K562 (cell line): Measurements from ENCODE around the gene RORC. TPM values are rescaled to one million over a fixed set of nuclear protein-coding genes. Genes with fewer than 3 reads are reported as not detected.

Experiments used
- CCNT2 ChIP-seq: IDR thresholded peaks from 2 replicates; pipeline ENCODE4 v1.6.1; 2011; ENCODE audit warnings: borderline replicate concordance, low read depth, mild to moderate bottlenecking, moderate library complexity, mixed read lengths, low read length; ENCODE audit not compliant: insufficient read length; ENCODE audit errors: extremely low read depth
- CHD2 ChIP-seq: IDR thresholded peaks from 2 replicates; pipeline ENCODE4 v1.6.1; 2011; ENCODE audit warnings: low read depth, low read length
- CXXC5 ChIP-seq: fragments of 250-450 bp; sonication (Bioruptor Pico); IDR thresholded peaks from 2 replicates; pipeline ENCODE4 v1.8.0; 2022; ENCODE audit warnings: inconsistent platforms, mild to moderate bottlenecking, moderate library complexity
- ETV6 ChIP-seq, 3 experiments: fragments of 150-350 bp in 1 of 3; sonication (generic) in 1 of 3; formaldehyde crosslinking in 1 of 3; IDR thresholded peaks; 2 replicates each; pipeline versions ENCODE4 v1.6.1 to v1.8.0; 2014 to 2022; ENCODE audit warnings: borderline replicate concordance in 2 of 3, low read depth in 2 of 3, antibody characterized with exemption in 1 of 3, low read length in 1 of 3, mild to moderate bottlenecking in 1 of 3, missing genetic modification reagents in 1 of 3
- GTF2A2 ChIP-seq: IDR thresholded peaks from 2 replicates; pipeline ENCODE4 v1.6.1; 2016; ENCODE audit warnings: mild to moderate bottlenecking, missing genetic modification characterization, missing compliant biosample characterization
- POLR2AphosphoS2 ChIP-seq: IDR thresholded peaks from 2 replicates; pipeline ENCODE4 v1.6.1; 2012; ENCODE audit warnings: low read length, improper control_type of control experiment
- PRDM10 ChIP-seq: fragments of 450-650 bp; IDR thresholded peaks from 2 replicates; pipeline ENCODE4 v1.6.1; 2018; ENCODE audit not compliant: partially characterized antibody
- PTRF ChIP-seq: fragments of 450-650 bp; IDR thresholded peaks from 2 replicates; pipeline ENCODE4 v1.6.1; 2016; ENCODE audit warnings: mild to moderate bottlenecking, missing genetic modification characterization, missing compliant biosample characterization
- SAFB2 ChIP-seq: fragments of 200-400 bp; formaldehyde crosslinking; IDR thresholded peaks from 2 replicates; pipeline ENCODE4 v1.6.1; 2018; ENCODE audit warnings: borderline replicate concordance, low read length, low read depth, moderate library complexity; ENCODE audit not compliant: severe bottlenecking
- SETDB1 ChIP-seq: IDR thresholded peaks from one replicate; pipeline ENCODE4 v1.6.1; 2012; ENCODE audit warnings: low read length, control low read depth, inconsistent platforms
- SMC3 ChIP-seq: conservative IDR thresholded peaks from 2 replicates; pipeline ENCODE4 v1.6.1; 2011; ENCODE audit warnings: low read depth, low read length, improper control_type of control experiment; ENCODE audit not compliant: insufficient read depth
- SREBF1 ChIP-seq: fragments of 150-350 bp; IDR thresholded peaks from 2 replicates; pipeline ENCODE4 v1.6.1; 2014; ENCODE audit warnings: antibody characterized with exemption, low read depth, low read length, borderline replicate concordance
- TAF1 ChIP-seq: IDR thresholded peaks from 2 replicates; pipeline ENCODE4 v1.6.1; 2011; ENCODE audit warnings: mild to moderate bottlenecking, low read length, moderate library complexity; ENCODE audit not compliant: insufficient read depth, control insufficient read depth, severe bottlenecking; ENCODE audit errors: extremely low read depth
- TCF7 ChIP-seq: sonication (generic); IDR thresholded peaks from 2 replicates; pipeline ENCODE4 v1.6.1; 2016; ENCODE audit warnings: antibody characterized with exemption, borderline replicate concordance
- TFAP4 ChIP-seq: sonication (generic); formaldehyde crosslinking; IDR thresholded peaks from 2 replicates; pipeline ENCODE4 v1.8.0; 2022; ENCODE audit warnings: missing genetic modification reagents, mild to moderate bottlenecking, moderate library complexity, borderline replicate concordance
- ZBTB12 ChIP-seq: fragments of 250-450 bp; sonication (Bioruptor Pico); IDR thresholded peaks from 2 replicates; pipeline ENCODE4 v1.4.0; 2020
- ZNF23 ChIP-seq: fragments of 250-450 bp; sonication (Bioruptor Pico); IDR thresholded peaks from 2 replicates; pipeline ENCODE4 v1.4.0; 2020; ENCODE audit warnings: mild to moderate bottlenecking
- ZNF408 ChIP-seq: fragments of 250-450 bp; sonication (Bioruptor Pico); IDR thresholded peaks from 2 replicates; pipeline ENCODE4 v1.4.0; 2020; ENCODE audit warnings: low read depth, mild to moderate bottlenecking, moderate library complexity
- ZNF778 ChIP-seq: fragments of 450-650 bp; formaldehyde crosslinking; IDR thresholded peaks from 2 replicates; pipeline ENCODE4 v1.4.0; 2020; ENCODE audit warnings: mild to moderate bottlenecking, moderate library complexity
- polyA plus RNA-seq, 8 experiments: library from polyadenylated mRNA; depleted of rRNA in 4 of 8; stranded (reverse) in 5 of 8; unstranded in 3 of 8; fragments of >200 nt; fragmentation: Nextera tagmentation in 2 of 8; fragmentation: Illumina TruSeq in 1 of 8; extraction: Ambion mirVana in 2 of 8; extraction: Trizol in 1 of 8; gene quantifications; 2 replicates each; pipeline versions ENCODE4 v1.2.1 to v1.2.3, GENCODE V29; 2011 to 2014; ENCODE audit warnings: inconsistent platforms in 1 of 8, missing spikeins in 1 of 8
- total RNA-seq, 7 experiments: library from RNA; depleted of rRNA in 6 of 7; stranded (reverse); fragments of >200 nt in 6 of 7; fragmentation: Illumina TruSeq in 2 of 7; extraction: Trizol in 2 of 7; gene quantifications; 2 replicates each; pipeline versions ENCODE4 v1.2.1 to v1.2.3, GENCODE V29; 2011 to 2021; ENCODE audit warnings: low replicate concordance in 1 of 7

The RORC gene
- total and polyA plus RNA-seq, 9 of the 15 experiments (the other 6 are each of a cell fraction or from before 2014, with no cell fraction given): not detected

- peak; percentile 44 for TF ChIP-seq TAF1
- no peak for TF ChIP-seq PTRF
- no peak for TF ChIP-seq POLR2AphosphoS2
- no peak for TF ChIP-seq ETV6 (IDR thresholded peaks at IDR 0.05; ENCODE audit: borderline replicate concordance in 1 of 2, low read depth in 2 of 2, low read length in 1 of 2)
- TF ChIP-seq ETV6 (CRISPR knock-in tag; IDR thresholded peaks at IDR 0.05; ENCODE audit: borderline replicate concordance): peak; percentile 34; the same call in 1 of the 2 replicates
- TF ChIP-seq TFAP4 (CRISPR knock-in tag): peak; percentile 97
- TF ChIP-seq CCNT2: peak; percentile 84
- TF ChIP-seq SREBF1: no peak
- TF ChIP-seq SMC3: 0 out of 2 replicates have a peak, but pooled peaks have one; percentile 12
- TF ChIP-seq ZNF408 (CRISPR knock-in tag): no peak
- peak; percentile 88 for TF ChIP-seq CXXC5 (CRISPR knock-in tag)
- no peak for TF ChIP-seq ZNF778
- no peak for TF ChIP-seq ZNF23 (CRISPR knock-in tag)
- TF ChIP-seq PRDM10: peak; percentile 53
- TF ChIP-seq TCF7: no peak; the same call in 1 of the 2 replicates
- peak; percentile 32; the same call in 1 of the 2 replicates for TF ChIP-seq ZBTB12 (CRISPR knock-in tag)
- TF ChIP-seq SAFB2: no peak
- TF ChIP-seq GTF2A2: no peak
- TF ChIP-seq SETDB1: no peak
- peak; percentile 90 for TF ChIP-seq CHD2
Observed at GRCh38 chr1:151790071-151790939, 41.3 kb downstream of the RORC start, which contains the start of gene TDRKH (continued).
